HG03354 (cell line): ENCODE results near the gene TOM1L2.
"Not testable (repeated sequence)": the region's sequence is repeated elsewhere in the genome, so short reads cannot be mapped to it uniquely, and the experiment has no call there.

ENCODE experiments used
- ATAC-seq: cut with Tn5 transposase; IDR thresholded peaks from one replicate; pipeline ENCODE4 v1.9.1; 2021; ENCODE audit warnings: mild to moderate bottlenecking; ENCODE audit not compliant: unreplicated experiment, poor library complexity, severe bottlenecking

The TOM1L2 gene

GRCh38 chr17:17998934-17999333, 26.7 kb upstream of the TOM1L2 start:
- no peak for ATAC-seq

GRCh38 chr17:17995887-17996286, 23.7 kb upstream of the TOM1L2 start:
- not testable (repeated sequence) for ATAC-seq

GRCh38 chr17:17994271-17995069, 22.3 kb upstream of the TOM1L2 start:
- ATAC-seq = no peak

GRCh38 chr17:17993852-17994251, 21.7 kb upstream of the TOM1L2 start:
- no peak for ATAC-seq

DNA sequence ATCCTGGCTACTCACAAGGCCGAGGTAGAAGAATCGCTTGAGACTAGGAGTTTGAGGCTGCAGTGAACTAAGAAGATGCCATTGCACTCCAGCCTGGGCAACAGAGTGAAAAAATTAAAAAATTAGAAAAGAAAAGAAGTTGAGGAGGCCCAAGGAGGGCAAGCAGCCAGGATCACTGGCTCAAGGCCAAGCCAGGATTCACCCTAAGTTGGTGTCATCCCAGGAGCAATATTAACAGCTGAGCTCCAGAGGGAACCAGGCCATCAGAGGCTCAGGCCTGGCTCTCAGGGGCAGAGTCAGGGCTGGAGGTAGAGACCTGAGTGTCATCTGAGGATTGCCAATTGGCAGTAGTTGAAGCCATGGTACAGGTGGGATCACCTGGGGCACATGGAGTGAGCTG, 21.2 kb upstream of the TOM1L2 start:
- no peak for ATAC-seq

GRCh38 chr17:17990282-17990681, 18.1 kb upstream of the TOM1L2 start:
- no peak for ATAC-seq

DNA sequence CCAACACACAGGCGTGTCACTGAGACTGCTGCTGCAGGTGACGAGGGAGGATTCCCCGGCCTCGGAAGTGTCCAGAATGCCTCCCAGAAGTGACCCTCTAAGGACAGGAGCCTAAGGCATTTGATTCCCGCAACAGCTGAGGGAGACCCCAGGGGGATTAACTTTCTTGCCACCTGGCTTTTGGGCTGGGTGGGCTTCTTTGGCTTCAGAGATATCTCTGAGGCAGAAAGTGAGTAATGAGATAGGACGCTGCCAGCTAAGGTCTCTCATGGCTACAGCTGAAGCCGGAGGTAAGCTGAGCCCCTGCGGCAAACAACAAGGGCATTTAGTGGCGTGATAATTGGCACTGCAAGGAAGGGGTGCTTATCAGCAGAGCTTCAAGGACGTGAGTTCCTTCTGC, 17.4 kb upstream of the TOM1L2 start:
- ATAC-seq = no peak

DNA sequence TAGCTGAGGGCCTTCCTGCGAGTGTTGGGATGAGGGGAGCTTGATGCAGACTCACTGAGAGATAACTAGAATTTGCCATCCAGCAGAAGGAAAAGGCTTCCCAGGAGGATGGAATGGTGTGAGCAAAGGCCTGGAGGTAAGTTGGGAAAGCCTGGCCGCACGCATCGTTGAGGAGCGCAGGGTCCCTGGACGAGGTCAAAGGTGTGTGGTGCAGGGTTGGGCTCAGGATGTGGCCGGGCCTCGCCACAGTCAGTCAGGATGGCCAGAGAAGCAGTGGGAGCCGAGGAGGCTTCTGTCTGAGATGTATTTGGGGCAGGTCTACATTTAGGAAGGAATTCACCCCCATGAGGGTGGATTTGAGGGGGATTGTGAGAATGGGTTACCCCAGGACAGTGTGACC, 16.9 kb upstream of the TOM1L2 start:
- ATAC-seq = no peak

- no peak for ATAC-seq
Measured at GRCh38 chr17:17988427-17988945, 16.3 kb upstream of the TOM1L2 start.

- ATAC-seq = no peak
Measured at GRCh38 chr17:17987901-17988300, 15.7 kb upstream of the TOM1L2 start.

DNA sequence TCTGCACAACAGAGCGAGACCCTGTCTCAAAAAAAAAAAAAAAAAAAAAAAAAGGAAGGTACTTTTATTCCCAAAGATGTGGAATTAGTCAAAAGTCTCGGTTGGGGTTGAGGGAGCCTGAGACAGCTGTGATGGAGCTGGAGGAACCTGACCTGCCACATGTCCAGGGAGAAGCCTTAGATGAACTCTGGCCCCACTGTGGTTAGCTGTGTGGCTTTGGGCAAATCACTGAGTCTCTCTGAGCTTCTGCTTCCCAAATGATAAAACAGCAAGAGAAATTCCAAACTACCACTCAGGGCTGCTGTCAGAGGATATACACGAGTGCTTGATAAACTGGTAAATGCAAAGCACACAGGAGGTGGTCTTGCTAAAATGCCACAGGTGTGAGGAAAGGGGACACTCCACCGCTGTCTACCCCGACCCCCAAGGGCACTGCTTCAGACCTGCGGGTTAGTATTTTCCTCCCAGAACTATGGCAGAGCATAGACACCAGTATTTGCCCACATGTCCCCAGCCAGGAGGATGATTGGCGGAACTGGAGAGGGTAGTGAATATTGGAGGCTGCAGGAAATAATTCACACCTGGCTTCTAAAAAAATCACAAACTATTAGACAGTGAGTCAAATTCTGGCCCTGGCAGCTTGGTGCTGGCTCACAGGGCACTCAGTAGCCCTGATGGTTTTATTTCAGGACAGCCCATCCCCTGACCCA, 15.1 kb upstream of the TOM1L2 start:
- ATAC-seq = no peak

DNA sequence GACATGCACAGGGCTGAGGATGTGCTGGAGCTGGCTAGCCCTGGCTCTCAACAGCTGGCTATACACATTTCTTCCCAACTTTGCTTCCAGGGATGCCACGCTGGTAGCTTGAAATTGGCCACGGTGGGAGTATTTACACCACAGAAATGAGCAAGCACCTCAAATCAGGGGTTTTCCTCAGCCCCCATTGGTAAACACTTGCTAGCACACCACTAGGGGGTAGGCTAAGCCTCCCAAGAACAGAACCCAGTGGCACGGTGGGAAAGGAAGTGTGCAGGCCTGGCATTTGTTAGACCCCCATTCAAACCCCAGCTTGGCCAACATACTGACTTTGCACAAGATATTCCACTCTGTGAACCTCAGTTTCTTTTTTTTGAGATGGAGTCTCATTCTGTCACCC, 13.4 kb upstream of the TOM1L2 start:
- no peak for ATAC-seq

GRCh38 chr17:17985153-17985552, 13.0 kb upstream of the TOM1L2 start:
- ATAC-seq = no peak

DNA sequence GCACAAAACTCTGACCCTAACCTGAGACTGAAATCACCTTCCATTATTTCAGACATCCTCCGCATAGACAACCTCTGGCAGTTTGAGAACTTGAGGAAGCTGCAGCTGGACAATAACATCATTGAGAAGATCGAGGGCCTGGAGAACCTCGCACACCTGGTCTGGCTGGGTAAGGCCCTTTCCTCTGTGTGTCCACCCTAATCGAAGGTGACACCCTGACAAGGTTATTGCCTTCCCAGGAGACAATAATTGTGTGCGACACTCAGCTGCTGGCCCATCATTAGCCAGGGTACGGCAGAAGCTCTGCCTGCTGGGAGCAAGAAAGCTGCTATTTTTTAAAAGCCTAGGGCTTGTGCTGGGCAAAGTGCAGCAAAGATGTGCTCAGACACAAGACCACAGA, 11.6 kb upstream of the TOM1L2 start:
- no peak for ATAC-seq

DNA sequence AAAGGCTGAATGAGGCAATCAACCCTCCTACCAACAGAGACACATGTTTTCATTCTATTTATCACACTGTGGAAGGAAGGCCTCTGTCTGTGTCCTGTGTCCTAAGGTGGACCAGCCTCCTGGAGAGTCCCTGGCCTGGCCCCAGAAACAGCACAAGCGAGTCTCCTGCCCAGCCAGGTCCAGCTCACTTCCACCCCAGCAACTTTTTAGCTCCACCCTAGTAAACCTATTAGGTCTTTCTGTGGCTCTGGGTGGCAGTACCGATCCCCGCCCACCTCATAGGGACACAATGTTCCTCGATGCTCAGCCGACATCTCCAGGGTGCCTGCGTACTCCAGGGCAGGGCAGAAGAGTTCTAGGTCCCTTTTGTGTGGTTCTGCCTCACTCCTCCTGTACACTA, 11.2 kb upstream of the TOM1L2 start:
- no peak for ATAC-seq

- ATAC-seq = no peak
Measured at GRCh38 chr17:17982801-17983200, 10.6 kb upstream of the TOM1L2 start.

DNA sequence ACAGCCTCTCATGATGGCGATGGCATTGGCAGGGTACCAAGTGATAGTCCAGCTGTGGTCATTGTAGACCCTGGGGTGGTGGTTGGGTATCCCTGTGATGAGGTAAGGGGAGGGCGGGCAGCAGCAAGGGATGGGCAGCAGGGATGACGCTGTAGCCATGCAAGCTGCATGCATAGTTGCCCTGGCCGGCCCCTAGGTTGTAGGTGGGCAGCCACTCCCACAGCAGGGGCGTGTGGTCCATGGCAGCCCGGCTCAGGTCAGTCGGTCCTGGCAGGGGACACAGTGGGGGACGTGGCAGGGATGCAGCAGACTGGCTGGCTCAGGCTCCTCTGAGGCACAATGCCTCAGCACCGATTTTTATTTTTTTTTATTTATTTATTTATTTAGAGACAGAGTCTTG, 9.1 kb upstream of the TOM1L2 start:
- ATAC-seq = no peak

DNA sequence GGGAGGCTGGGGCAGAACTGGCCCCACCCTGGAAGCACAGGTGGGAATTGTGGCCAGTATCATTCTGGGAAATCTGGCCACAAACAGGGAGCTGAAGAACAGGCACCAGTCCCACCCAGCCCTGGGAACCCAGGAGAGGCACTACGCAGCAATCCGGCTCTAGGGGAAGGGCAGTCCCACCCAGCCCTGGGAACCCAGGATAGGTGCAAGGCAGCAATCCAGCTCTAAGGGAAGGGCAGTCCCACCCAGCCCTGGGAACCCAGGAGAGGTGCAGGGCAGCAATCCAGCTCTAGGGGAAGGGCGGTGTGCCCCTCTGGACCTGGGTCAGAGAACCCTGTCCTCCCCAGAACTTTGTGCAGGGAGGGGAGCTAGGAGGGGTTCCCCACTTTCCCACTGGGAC, 7.6 kb upstream of the TOM1L2 start:
- no peak for ATAC-seq

DNA sequence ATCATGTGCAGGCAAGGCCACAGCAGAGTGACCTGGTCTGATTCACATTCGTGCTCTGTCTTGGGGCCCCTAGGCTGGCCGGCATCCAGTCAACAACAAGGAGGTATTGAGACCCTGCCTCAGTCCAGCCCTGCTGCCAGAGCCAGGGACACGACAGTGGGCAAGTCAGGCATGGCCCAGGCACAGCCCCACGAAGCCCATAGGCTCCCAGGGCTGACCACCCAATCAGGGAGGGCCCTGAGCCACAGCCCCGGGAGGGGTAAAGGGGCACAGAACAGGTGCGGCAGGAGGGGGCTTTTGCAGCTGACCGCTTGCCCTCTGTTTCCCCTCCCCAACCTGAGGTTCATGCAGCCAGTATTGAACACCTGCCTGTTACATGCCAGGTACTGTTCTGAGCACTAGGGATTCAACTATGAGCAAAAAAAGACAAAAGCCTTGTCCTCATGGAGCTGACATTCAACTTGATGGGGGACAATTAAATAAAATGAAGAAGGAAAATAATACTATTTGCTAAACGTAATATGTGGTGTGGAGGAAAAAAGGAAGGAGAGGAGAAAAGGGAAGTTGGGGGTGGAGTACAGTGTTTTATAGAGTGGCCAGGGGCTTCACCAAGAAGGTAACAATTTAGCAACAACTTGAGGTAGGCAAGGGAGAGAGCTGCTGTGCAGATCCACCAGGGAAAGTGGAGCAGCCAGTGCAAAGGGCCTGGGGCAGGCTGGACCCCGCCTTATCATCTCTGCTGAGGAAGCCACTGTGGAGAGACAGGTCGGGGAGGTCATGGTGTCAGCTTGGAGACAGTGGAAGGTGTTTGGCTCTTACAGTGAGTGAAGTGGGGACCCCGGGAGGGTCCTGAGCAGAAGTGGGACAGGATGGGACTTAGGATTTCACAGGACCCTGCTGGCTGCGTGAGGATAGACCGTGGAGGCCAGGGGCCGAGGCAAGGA, 6.6 kb upstream of the TOM1L2 start:
- no peak for ATAC-seq

GRCh38 chr17:17976931-17977570, 4.9 kb upstream of the TOM1L2 start:
- no peak for ATAC-seq
